GM12878 (cell line): ENCODE data around the gene AXIN1. TPM values are rescaled to one million over a fixed set of nuclear protein-coding genes. Genes with fewer than 3 reads are reported as not detected.

Source experiments
- ATAC-seq: fragments of 200-7000 bp; cut with Tn5 transposase; 3 replicates; pipeline ENCODE4 v1.9.1; 2020; ENCODE audit warnings: mild to moderate bottlenecking, moderate library complexity
- BruUV-seq: library from RNA; stranded (reverse); fragments of 400-500 nt; replicated peaks from 2 replicates; lab custom pipeline; 2021; lab: Mats Ljungman, UMichigan
- CTCF ChIA-PET: fragments of 300-600 bp; sonication (Branson Sonifier 250); formaldehyde crosslinking; extraction: SDS; loops from one replicate; lab custom pipeline; 2021; ENCODE audit warnings: inconsistent platforms; lab: Yijun Ruan, JAX
- POLR2A ChIA-PET: fragments of 350-600 bp; formaldehyde crosslinking; extraction: SDS; loops from one replicate; lab custom pipeline; 2021; ENCODE audit warnings: inconsistent platforms; lab: Charles Lee
- RAD21 ChIA-PET: fragments of 300-600 bp; sonication (Branson Sonifier 250); formaldehyde crosslinking; loops from one replicate; lab custom pipeline; 2023; ENCODE audit warnings: antibody characterized with exemption; ENCODE audit not compliant: unreplicated experiment; lab: Charles Lee
- SMC1A ChIA-PET: fragments of 300-600 bp; sonication (Branson Sonifier 250); formaldehyde crosslinking; loops from one replicate; lab custom pipeline; 2023; ENCODE audit not compliant: unreplicated experiment, uncharacterized antibody; lab: Charles Lee
- DNase-seq: peaks from one replicate; pipeline ENCODE4 v3.0.0-alpha.2; 2011; ENCODE audit warnings: low read depth, low spot score
- FAIRE-seq: peaks from 3 replicates; lab custom pipeline; 2011; peaks lifted over from hg19 to GRCh38; lab: Jason Lieb, UNC
- H2AFZ ChIP-seq: 2 replicates; pipeline ENCODE4 v1.6.0; 2011; ENCODE audit warnings: low read depth, low read length, control low read depth; ENCODE audit not compliant: control insufficient read depth
- H3K27ac ChIP-seq: 2 replicates; pipeline ENCODE4 v1.5.1; 2011; ENCODE audit warnings: control low read depth; ENCODE audit not compliant: control insufficient read depth, insufficient read depth
- H3K27me3 ChIP-seq, 2 experiments: replicated peaks in 1 of 2; 2 replicates each; pipeline versions ENCODE4 v1.6.0 to v1.6.1; 2011; ENCODE audit warnings: low read length in 1 of 2; ENCODE audit not compliant: control insufficient read depth in 2 of 2, insufficient read depth in 2 of 2
- H3K36me3 ChIP-seq, 2 experiments: 2 replicates each; pipeline ENCODE4 v1.5.1; 2011; ENCODE audit warnings: low read length in 1 of 2; ENCODE audit not compliant: control insufficient read depth in 2 of 2, insufficient read depth in 2 of 2
- H3K4me1 ChIP-seq: 2 replicates; pipeline ENCODE4 v1.6.1; 2011; ENCODE audit warnings: mild to moderate bottlenecking, low read length, moderate library complexity, mixed read lengths; ENCODE audit not compliant: control insufficient read depth, insufficient read depth
- H3K4me2 ChIP-seq: 2 replicates; pipeline ENCODE4 v1.6.0; 2011; ENCODE audit warnings: control low read depth; ENCODE audit not compliant: control insufficient read depth, insufficient read depth
- H3K4me3 ChIP-seq: fragments of 200-600 bp; sonication (generic); 2 replicates; pipeline ENCODE4 v1.5.1; 2016
- H3K79me2 ChIP-seq: 2 replicates; pipeline ENCODE4 v1.6.0; 2011; ENCODE audit warnings: low read length; ENCODE audit not compliant: control insufficient read depth, insufficient read depth
- H3K9ac ChIP-seq: 2 replicates; pipeline ENCODE4 v1.8.0; 2011; ENCODE audit warnings: low read length, control low read depth, mixed read lengths; ENCODE audit not compliant: control insufficient read depth, insufficient read depth
- H3K9me3 ChIP-seq: replicated peaks from 3 replicates; pipeline ENCODE4 v1.5.1; 2011; ENCODE audit warnings: mild to moderate bottlenecking, low read length; ENCODE audit not compliant: control insufficient read depth, insufficient read depth
- H4K20me1 ChIP-seq: 2 replicates; pipeline ENCODE4 v1.6.0; 2011; ENCODE audit not compliant: control insufficient read depth, insufficient read depth
- BMI1 ChIP-seq: fragments of 450-650 bp; IDR thresholded peaks from 2 replicates; pipeline ENCODE4 v1.6.1; 2016; ENCODE audit warnings: mild to moderate bottlenecking, moderate library complexity, borderline replicate concordance
- CBX3 ChIP-seq: fragments of 200-600 bp; sonication (generic); IDR thresholded peaks from 2 replicates; pipeline ENCODE4 v1.6.1; 2016; ENCODE audit warnings: low read depth, borderline replicate concordance
- EGR1 ChIP-seq, 2 experiments: IDR thresholded peaks; 1 replicate in 1 of 2; 2 replicates in 1 of 2; pipeline ENCODE4 v1.6.1; 2011 to 2012; ENCODE audit warnings: low read depth in 2 of 2, low read length in 2 of 2, borderline replicate concordance in 1 of 2, mild to moderate bottlenecking in 1 of 2, moderate library complexity in 1 of 2
- IKZF2 ChIP-seq, 2 experiments: fragments of 450-650 bp; IDR thresholded peaks; 2 replicates each; pipeline ENCODE4 v1.6.1; 2017; ENCODE audit warnings: mild to moderate bottlenecking in 2 of 2, moderate library complexity in 2 of 2
- KDM1A ChIP-seq: fragments of 200-600 bp; sonication (generic); IDR thresholded peaks from 2 replicates; pipeline ENCODE4 v1.6.1; 2016; ENCODE audit warnings: borderline replicate concordance
- MEF2A ChIP-seq: IDR thresholded peaks from 2 replicates; pipeline ENCODE4 v1.6.1; 2011; ENCODE audit warnings: low read depth, mild to moderate bottlenecking, low read length, moderate library complexity; ENCODE audit not compliant: insufficient read depth
- NFYB ChIP-seq: IDR thresholded peaks from 2 replicates; pipeline ENCODE4 v1.6.1; 2011; ENCODE audit warnings: low read depth, mild to moderate bottlenecking, low read length, improper control_type of control experiment, moderate library complexity; ENCODE audit not compliant: insufficient read depth
- NR2C2 ChIP-seq: IDR thresholded peaks from 2 replicates; pipeline ENCODE4 v1.6.1; 2011; ENCODE audit warnings: borderline replicate concordance, low read depth; ENCODE audit not compliant: control insufficient read depth, insufficient read length
- ZNF622 ChIP-seq: fragments of 450-650 bp; IDR thresholded peaks from 2 replicates; pipeline ENCODE4 v1.6.1; 2017; ENCODE audit warnings: mild to moderate bottlenecking, inconsistent platforms
- WGBS: methylation state at CpG from one replicate; pipeline ENCODE4 v1.1.6; 2016; ENCODE audit warnings: low lambda C conversion rate; ENCODE audit not compliant: insufficient replicate concordance, insufficient coverage; ENCODE audit errors: missing lambda C conversion rate; 5-methylcytosine and 5-hydroxymethylcytosine counted together
- in situ Hi-C: fragments of 300-500 bp; cut with MboI; formaldehyde crosslinking; loops from 9 replicates; pipeline ENCODE4 v1.14.3; 2018; ENCODE audit warnings: mixed read lengths
- intact Hi-C: fragments of 100-400 bp; cut with micrococcal nuclease; formaldehyde crosslinking; loops from one replicate; pipeline ENCODE4 v1.14.2; 2022; ENCODE audit not compliant: unreplicated experiment
- polyA plus RNA-seq, 11 experiments: library from polyadenylated mRNA; depleted of rRNA in 4 of 11; unstranded in 6 of 11; stranded (reverse) in 5 of 11; fragments of >200 nt; fragmentation: Nextera tagmentation in 4 of 11; fragmentation: Illumina TruSeq in 1 of 11; extraction: Ambion mirVana in 4 of 11; extraction: Trizol in 1 of 11; gene quantifications; 1 replicate in 1 of 11; 2 replicates in 10 of 11; pipeline versions ENCODE4 v1.2.1 to v1.2.3, GENCODE V29; 2011 to 2016; ENCODE audit warnings: inconsistent platforms in 2 of 11, missing spikeins in 2 of 11, low read depth in 1 of 11
- total RNA-seq, 4 experiments: library from RNA; depleted of rRNA in 3 of 4; stranded (reverse); fragments of >200 nt in 3 of 4; fragmentation: Illumina TruSeq in 1 of 4; extraction: Trizol in 1 of 4; gene quantifications; 2 replicates each; pipeline versions ENCODE4 v1.2.1 to v1.2.3, GENCODE V29; 2013 to 2021
- TF ChIP-seq, protein P1 (sequence below): fragments of 450-650 bp; IDR thresholded peaks from 2 replicates; pipeline ENCODE4 v1.6.1; 2017; ENCODE audit warnings: mild to moderate bottlenecking, moderate library complexity
- TF ChIP-seq, protein P2 (sequence below): IDR thresholded peaks from 2 replicates; pipeline ENCODE4 v1.6.1; 2012; ENCODE audit warnings: low read depth, low read length, improper control_type of control experiment

AXIN1 gene
- total and polyA plus RNA-seq, 10 of the 15 experiments (the other 5 are each of a cell fraction or from before 2014, with no cell fraction given): 0.26 to 27.1 (median 7.7) TPM

DNA sequence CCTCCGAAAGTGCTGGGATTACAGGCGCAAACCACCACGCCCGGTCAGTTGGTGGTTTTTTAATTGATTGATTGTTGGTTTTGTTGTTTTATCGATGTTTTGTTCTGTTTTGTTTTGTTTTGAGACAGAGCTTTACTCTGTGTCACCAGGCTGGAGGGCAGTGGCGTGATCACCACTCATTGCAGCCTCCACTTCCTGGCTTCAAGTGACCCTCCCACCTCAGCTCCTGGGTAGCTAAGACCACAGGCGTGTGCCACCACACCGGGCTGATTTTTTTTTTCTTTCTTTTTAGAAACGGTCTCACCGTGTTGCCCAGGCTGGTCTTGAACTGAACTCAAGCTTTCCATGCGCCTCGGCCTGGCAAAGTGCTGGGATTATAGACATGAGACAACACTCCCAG lies 105.5 kb downstream of the AXIN1 start:
- ChIA-PET SMC1A (no interaction called here), RAD21 (no interaction called here), POLR2A (no interaction called here)
- intact Hi-C loops: no loop called here
- DNase-seq: no peak
- Histone ChIP-seq H3K4me2 (no peak overlapping the region), H3K9me3 (no peaks in the 10 kb centered on the region)
- TF ChIP-seq EGR1 (IDR thresholded peaks at IDR 0.05; ENCODE audit: borderline replicate concordance in 1 of 2, low read depth in 2 of 2, low read length in 2 of 2): no peak
- TF ChIP-seq, all 136 proteins: peak for 0
- in situ Hi-C loops: no loop called here
- Histone ChIP-seq H2AFZ (no peak overlapping the region), H3K4me3 (no peak overlapping the region), H3K4me1 (peaks cover 6% of the 10 kb centered on the region), H3K79me2 (no peaks in the 10 kb centered on the region; the same call in 1 of the 2 replicates), H3K27me3 (no peaks in the 10 kb centered on the region), H3K36me3 (no peaks in the 10 kb centered on the region), H4K20me1 (no peaks in the 10 kb centered on the region), H3K9ac (no peak overlapping the region), H3K27ac (no peak overlapping the region)
- 97% methylated on average over 12 of the region's 12 CpGs for WGBS
- no TSS peak for BruUV-seq
- CTCF ChIA-PET: no interaction called here
- FAIRE-seq (no peak), ATAC-seq (no peak)

DNA sequence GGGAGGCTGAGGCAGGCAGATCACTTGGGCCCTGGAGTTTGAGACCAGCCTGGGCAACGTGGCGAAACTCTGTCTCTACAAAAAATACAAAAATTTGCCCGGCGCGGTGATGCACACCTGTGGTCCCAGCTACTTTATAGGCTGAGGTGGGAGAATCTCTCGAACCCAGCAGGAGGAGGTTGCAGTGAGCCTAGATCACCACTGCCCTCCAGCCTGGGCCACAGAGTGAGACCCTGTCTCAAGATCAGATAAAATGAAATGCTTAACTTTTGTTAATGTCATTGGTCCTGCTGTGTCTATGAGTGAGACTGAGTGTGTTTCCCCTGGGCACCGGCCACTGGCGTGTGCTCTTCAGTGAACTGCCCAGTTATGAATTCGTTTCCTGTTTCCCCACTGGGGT lies 107.4 kb downstream of the AXIN1 start:
- POLR2A ChIA-PET: interaction anchor here (1.0 kb wide), 1 partner anchor 10 kb away, joined by 4 read pairs; the partner anchor contains the start of gene FAM234A
- Histone ChIP-seq H3K27me3 (no peaks in the 10 kb centered on the region), H4K20me1 (no peaks in the 10 kb centered on the region), H3K9me3 (no peaks in the 10 kb centered on the region), H3K36me3 (no peaks in the 10 kb centered on the region; a peak in 1 of 4 replicates), H3K9ac (no peak overlapping the region), H3K4me1 (peaks cover 17% of the 10 kb centered on the region), H3K27ac (no peak overlapping the region), H2AFZ (no peak overlapping the region), H3K79me2 (no peaks in the 10 kb centered on the region; the same call in 1 of the 2 replicates), H3K4me3 (no peak overlapping the region), H3K4me2 (no peak overlapping the region)
- no peak for ATAC-seq
- WGBS: 91% methylated on average over 9 of the region's 9 CpGs
- in situ Hi-C loops: no loop called here
- no peak for DNase-seq
- intact Hi-C loops: no loop called here
- BruUV-seq: no TSS peak
- RAD21 ChIA-PET: no interaction called here
- CTCF ChIA-PET: no interaction called here
- FAIRE-seq: no peak
- SMC1A ChIA-PET: no interaction called here
- TF ChIP-seq, protein P1, sequence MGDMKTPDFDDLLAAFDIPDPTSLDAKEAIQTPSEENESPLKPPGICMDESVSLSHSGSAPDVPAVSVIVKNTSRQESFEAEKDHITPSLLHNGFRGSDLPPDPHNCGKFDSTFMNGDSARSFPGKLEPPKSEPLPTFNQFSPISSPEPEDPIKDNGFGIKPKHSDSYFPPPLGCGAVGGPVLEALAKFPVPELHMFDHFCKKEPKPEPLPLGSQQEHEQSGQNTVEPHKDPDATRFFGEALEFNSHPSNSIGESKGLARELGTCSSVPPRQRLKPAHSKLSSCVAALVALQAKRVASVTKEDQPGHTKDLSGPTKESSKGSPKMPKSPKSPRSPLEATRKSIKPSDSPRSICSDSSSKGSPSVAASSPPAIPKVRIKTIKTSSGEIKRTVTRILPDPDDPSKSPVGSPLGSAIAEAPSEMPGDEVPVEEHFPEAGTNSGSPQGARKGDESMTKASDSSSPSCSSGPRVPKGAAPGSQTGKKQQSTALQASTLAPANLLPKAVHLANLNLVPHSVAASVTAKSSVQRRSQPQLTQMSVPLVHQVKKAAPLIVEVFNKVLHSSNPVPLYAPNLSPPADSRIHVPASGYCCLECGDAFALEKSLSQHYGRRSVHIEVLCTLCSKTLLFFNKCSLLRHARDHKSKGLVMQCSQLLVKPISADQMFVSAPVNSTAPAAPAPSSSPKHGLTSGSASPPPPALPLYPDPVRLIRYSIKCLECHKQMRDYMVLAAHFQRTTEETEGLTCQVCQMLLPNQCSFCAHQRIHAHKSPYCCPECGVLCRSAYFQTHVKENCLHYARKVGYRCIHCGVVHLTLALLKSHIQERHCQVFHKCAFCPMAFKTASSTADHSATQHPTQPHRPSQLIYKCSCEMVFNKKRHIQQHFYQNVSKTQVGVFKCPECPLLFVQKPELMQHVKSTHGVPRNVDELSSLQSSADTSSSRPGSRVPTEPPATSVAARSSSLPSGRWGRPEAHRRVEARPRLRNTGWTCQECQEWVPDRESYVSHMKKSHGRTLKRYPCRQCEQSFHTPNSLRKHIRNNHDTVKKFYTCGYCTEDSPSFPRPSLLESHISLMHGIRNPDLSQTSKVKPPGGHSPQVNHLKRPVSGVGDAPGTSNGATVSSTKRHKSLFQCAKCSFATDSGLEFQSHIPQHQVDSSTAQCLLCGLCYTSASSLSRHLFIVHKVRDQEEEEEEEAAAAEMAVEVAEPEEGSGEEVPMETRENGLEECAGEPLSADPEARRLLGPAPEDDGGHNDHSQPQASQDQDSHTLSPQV: no peak
- no peak for TF ChIP-seq NFYB
- TF ChIP-seq ZNF622: no peak
- TF ChIP-seq, protein P2, sequence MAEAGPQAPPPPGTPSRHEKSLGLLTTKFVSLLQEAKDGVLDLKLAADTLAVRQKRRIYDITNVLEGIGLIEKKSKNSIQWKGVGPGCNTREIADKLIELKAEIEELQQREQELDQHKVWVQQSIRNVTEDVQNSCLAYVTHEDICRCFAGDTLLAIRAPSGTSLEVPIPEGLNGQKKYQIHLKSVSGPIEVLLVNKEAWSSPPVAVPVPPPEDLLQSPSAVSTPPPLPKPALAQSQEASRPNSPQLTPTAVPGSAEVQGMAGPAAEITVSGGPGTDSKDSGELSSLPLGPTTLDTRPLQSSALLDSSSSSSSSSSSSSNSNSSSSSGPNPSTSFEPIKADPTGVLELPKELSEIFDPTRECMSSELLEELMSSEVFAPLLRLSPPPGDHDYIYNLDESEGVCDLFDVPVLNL: no peak
- no peak for TF ChIP-seq IKZF2 (IDR thresholded peaks at IDR 0.05)
- TF ChIP-seq KDM1A: no peak
- no peak for TF ChIP-seq CBX3
- no peak for TF ChIP-seq BMI1
- TF ChIP-seq NR2C2: no peak
- no peak for TF ChIP-seq MEF2A
